ENCODE measurements around the gene TLN1. TPM values are rescaled to one million over a fixed set of nuclear protein-coding genes. Genes with fewer than 3 reads are reported as not detected.

TLN1 gene
- total and polyA plus RNA-seq, 2 of the 4 experiments (the other 2 are of a cell fraction): 228 to 346 TPM

DNA sequence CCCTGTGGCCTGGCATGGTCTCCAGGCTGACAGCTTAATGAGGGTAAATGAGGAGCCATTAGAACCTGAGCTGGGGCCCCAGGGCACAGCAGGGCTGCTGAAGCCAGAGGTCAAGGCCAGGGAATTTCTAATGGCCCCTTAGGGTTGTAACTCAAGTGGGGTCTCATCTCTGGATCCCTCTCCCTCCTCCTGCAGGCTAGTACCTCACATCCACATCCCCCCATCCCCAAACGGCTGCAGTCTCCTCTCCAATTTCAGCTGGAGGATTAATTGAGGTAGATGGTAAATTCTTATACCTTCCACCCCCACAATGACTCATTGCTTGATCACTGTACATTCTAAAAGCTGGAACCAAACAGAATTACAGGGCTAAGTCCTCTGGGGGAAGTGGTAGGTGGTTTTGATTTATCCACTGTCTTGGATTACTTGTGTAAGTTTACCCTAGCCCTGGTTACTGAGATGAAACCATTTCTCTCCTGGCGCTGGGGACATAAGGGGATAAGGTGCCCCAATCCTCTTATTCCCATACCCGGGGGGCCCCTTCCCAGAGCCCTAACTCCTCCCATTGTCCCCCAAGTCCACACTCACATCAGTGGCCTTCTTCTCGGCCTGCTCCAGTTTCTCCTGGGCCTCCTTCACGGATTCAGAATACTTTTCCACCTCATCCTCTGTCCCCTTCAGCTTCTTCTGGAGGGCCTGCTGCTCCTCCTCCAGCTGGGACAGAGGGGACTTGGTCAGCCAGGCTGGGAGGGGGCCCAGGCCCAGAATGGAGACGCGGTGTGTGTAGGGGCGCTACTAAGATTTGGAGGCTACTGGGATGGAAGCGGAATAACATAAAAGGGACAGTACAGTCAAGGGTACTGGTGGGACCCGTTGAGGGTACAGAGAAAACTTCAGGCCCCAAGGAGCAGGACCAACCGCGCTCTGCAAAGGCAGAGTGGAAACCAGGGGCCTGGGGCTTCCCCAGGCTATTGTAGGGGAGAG lies 43.1 kb downstream of the TLN1 start:
- H3K79me1 ChIP-seq (ENCODE audit: low read depth in 1 of 2, low read length in 2 of 2): peaks cover 7 to 69% of the 10 kb centered on the region in 2 experiments; a peak in 3 of 4 replicates
- peak overlapping the region; percentile 75; the same call in 1 of the 2 replicates for H2BK120ac ChIP-seq (ENCODE audit: low read depth, low read length)
- H2BK5ac ChIP-seq (ENCODE audit: low read depth, low read length, poor library complexity, severe bottlenecking): peak overlapping the region; percentile 98
- intact Hi-C loops (cut with micrococcal nuclease): loop anchor here (10.0 kb wide), 1 partner anchor 84 kb away; the partner anchor contains the start of gene TESK1
- peak overlapping the region; percentile 65 for H2AK5ac ChIP-seq (ENCODE audit: low read depth, low read length)
- DNase-seq: peak; percentile 92
- no peaks in the 10 kb centered on the region for H3K27me3 ChIP-seq (ENCODE audit: control insufficient read depth, insufficient read depth, low read length)
- peaks cover 42% of the 10 kb centered on the region for H3K36me3 ChIP-seq (ENCODE audit: control insufficient read depth, insufficient read depth, low read length)
- BruUV-seq (replicated peaks): no TSS peak
- WGBS, 2 experiments (ENCODE audit: extremely low coverage in 2 of 2, insufficient read length in 1 of 2): 0% methylated on average over 4 of the region's 12 CpGs; no CpG with 5 or more reads in 1 of the 2 experiments
- TF ChIP-seq MXI1 (IDR thresholded peaks at IDR 0.05; ENCODE audit: borderline replicate concordance, low read depth, low read length) (no peak), RCOR1 (IDR thresholded peaks at IDR 0.05; ENCODE audit: insufficient replicate concordance, low read length) (peak; percentile 34), POLR2A (IDR thresholded peaks at IDR 0.05; ENCODE audit: low read depth, low read length) (peak; percentile 77; the same call in 1 of the 2 replicates), FOS (IDR thresholded peaks at IDR 0.05; ENCODE audit: low read depth, low read length) (peak; percentile 78), MAFK (IDR thresholded peaks at IDR 0.05; ENCODE audit: low read depth, low read length) (no peak), NFE2L2 (IDR thresholded peaks at IDR 0.05; ENCODE audit: low read depth, low read length) (no peak), CHD1 (IDR thresholded peaks at IDR 0.05; ENCODE audit: low read depth, low read length) (0 out of 2 replicates have a peak, but pooled peaks have one; percentile 15), BHLHE40 (IDR thresholded peaks at IDR 0.05; ENCODE audit: low read depth, low read length) (no peak)
- TF ChIP-seq, protein P1, sequence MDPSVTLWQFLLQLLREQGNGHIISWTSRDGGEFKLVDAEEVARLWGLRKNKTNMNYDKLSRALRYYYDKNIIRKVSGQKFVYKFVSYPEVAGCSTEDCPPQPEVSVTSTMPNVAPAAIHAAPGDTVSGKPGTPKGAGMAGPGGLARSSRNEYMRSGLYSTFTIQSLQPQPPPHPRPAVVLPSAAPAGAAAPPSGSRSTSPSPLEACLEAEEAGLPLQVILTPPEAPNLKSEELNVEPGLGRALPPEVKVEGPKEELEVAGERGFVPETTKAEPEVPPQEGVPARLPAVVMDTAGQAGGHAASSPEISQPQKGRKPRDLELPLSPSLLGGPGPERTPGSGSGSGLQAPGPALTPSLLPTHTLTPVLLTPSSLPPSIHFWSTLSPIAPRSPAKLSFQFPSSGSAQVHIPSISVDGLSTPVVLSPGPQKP (IDR thresholded peaks at IDR 0.05; ENCODE audit: borderline replicate concordance, low read depth, low read length): no peak
- H3K4me3 ChIP-seq (ENCODE audit: insufficient read depth, low read depth, low read length): peak overlapping the region; percentile 83
- peaks cover 34% of the 10 kb centered on the region for H3K4me1 ChIP-seq (ENCODE audit: control insufficient read depth, insufficient read depth, low read length)
- peak overlapping the region; percentile 100 for H3K14ac ChIP-seq (replicated peaks; ENCODE audit: low read depth, low read length)
- H3K4ac ChIP-seq (ENCODE audit: low read depth, low read length): peak overlapping the region; percentile 96
- H3K9ac ChIP-seq (ENCODE audit: low read depth, low read length): peak overlapping the region; percentile 98
- no peak for ATAC-seq (ENCODE audit: low read depth)
- peak overlapping the region; percentile 23; the same call in 1 of the 2 replicates for H2BK20ac ChIP-seq (ENCODE audit: low read depth, low read length)
- peak overlapping the region; percentile 98 for H2AK9ac ChIP-seq (replicated peaks; ENCODE audit: low read depth, low read length, poor library complexity)
- H2AFZ ChIP-seq (replicated peaks; ENCODE audit: low read length, poor library complexity): peak overlapping the region; percentile 84
- peak overlapping the region; percentile 96 for H3K23ac ChIP-seq (ENCODE audit: low read depth, low read length)
- peak overlapping the region; percentile 41; the same call in 1 of the 3 replicates for H2BK15ac ChIP-seq (ENCODE audit: low read depth, low read length)
- peak overlapping the region; percentile 90 for H3K27ac ChIP-seq (ENCODE audit: insufficient read depth, low read length)
- peak overlapping the region; percentile 74 for H3K18ac ChIP-seq (ENCODE audit: low read depth, low read length)
- in situ Hi-C loops (cut with MboI; ENCODE audit: low sequenced_read_pairs): no loop called here
- POLR2A ChIA-PET (ENCODE audit: unreplicated experiment): interaction anchor here (0.6 to 2.6 kb wide), 12 partner anchors 8 to 322 kb away, joined by 3 to 25 read pairs (median 6); partner anchors contain the start of genes CCDC107, RMRP and TLN1
- peaks cover 59% of the 10 kb centered on the region for H4K20me1 ChIP-seq (ENCODE audit: insufficient read depth, low read length)
- H4K5ac ChIP-seq (ENCODE audit: low read depth, low read length): peak overlapping the region; percentile 55
- H3K9me1 ChIP-seq (ENCODE audit: insufficient read depth, low read length): peaks cover 23% of the 10 kb centered on the region
- CTCF ChIA-PET: interaction anchor here (0.6 to 1.2 kb wide), 2 partner anchors 8 to 77 kb away, joined by 3 to 7 read pairs; no protein-coding TSS in a partner anchor
- H3K4me2 ChIP-seq (ENCODE audit: low read depth, low read length): peak overlapping the region; percentile 97
- H4K8ac ChIP-seq (ENCODE audit: low read depth in 2 of 2, low read length in 2 of 2): peak overlapping the region; percentile 57 to 89
- peak overlapping the region; percentile 91 for H3K56ac ChIP-seq (ENCODE audit: extremely low read depth, insufficient read depth, low read length)
- peak overlapping the region; percentile 92 for H4K91ac ChIP-seq (ENCODE audit: insufficient read depth, low read depth, low read length)
- dilution Hi-C loops (cut with HindIII; ENCODE audit: low sequenced_read_pairs, unreplicated experiment): no loop called here
- H3K9me3 ChIP-seq (ENCODE audit: control insufficient read depth, insufficient read depth, low read length): no peaks in the 10 kb centered on the region
